Mucosa of descending colon (tissue), 3 donors: ENCODE measurements around the gene PGAP1. TPM values are rescaled to one million over a fixed set of nuclear protein-coding genes. Genes with fewer than 3 reads are reported as not detected.

ENCODE experiments used
- ATAC-seq: fragments of 200-7000 bp; cut with Tn5 transposase; one replicate; pipeline ENCODE4 v1.9.1; 2020; ENCODE audit warnings: mild to moderate bottlenecking, moderate library complexity
- DNase-seq, 3 donors: peaks; one replicate each; pipeline ENCODE4 v3.0.0-alpha.2; 2020
- H3K36me3 ChIP-seq: fragments of 200-600 bp; one replicate; pipeline ENCODE4 v1.8.0; 2021; ENCODE audit warnings: low read depth, mild to moderate bottlenecking
- H3K4me1 ChIP-seq: fragments of 200-600 bp; one replicate; pipeline ENCODE4 v1.8.0; 2021; ENCODE audit warnings: low read depth, mild to moderate bottlenecking
- H3K4me3 ChIP-seq: fragments of 200-600 bp; one replicate; pipeline ENCODE4 v1.8.0; 2021; ENCODE audit warnings: mild to moderate bottlenecking
- H3K9me3 ChIP-seq: fragments of 200-600 bp; one replicate; pipeline ENCODE4 v1.8.0; 2021; ENCODE audit warnings: mild to moderate bottlenecking
- intact Hi-C, 2 donors: fragments of 100-400 bp; cut with DNase I in 1 of 2; cut with micrococcal nuclease in 1 of 2; formaldehyde crosslinking; loops; one replicate each; pipeline versions ENCODE4 v1.11.0 to v1.11.1; 2022; cut with DNase I, micrococcal nuclease
- long read RNA-seq, 2 donors: library from polyadenylated mRNA; unstranded; transcript quantifications; one replicate each; pipeline ENCODE4 v2.0.0, GENCODE V29; 2019 to 2021
- total RNA-seq, 3 donors: library from RNA; stranded (reverse); fragmentation: NEBNext Ultra II Directional in 2 of 3; extraction: Animal tissue kit (Norgen Biotek cat#: 25700) in 2 of 3; gene quantifications; one replicate each; pipeline versions ENCODE4 v1.2.1 to v1.2.4, GENCODE V29; 2021 to 2023
- TF ChIP-seq, protein P1 (sequence below): fragments of 200-600 bp; IDR thresholded peaks from one replicate; pipeline ENCODE4 v1.8.0; 2022; ENCODE audit warnings: antibody characterized with exemption, mild to moderate bottlenecking
- donor health status: DM: no; HTN: no; CAD: no; lungs with moderate emphysema.
- donor health status: DM: no; HTN: no; CAD: no.
- donor health status: DM: no; HTN: yes; CAD: no.

PGAP1 gene
- total RNA-seq, result 10 to 100 TPM; 14.0 to 22.1 (median 15.5) TPM
- long read RNA-seq, donor 1, full-length matches to known transcripts, result 3 of 5 reads
- long read RNA-seq, donor 1, partial matches to known transcripts, result 1 of 5 reads
- long read RNA-seq, donor 1, other reads (novel, unspliced or antisense), result 1 of 5 reads
- long read RNA-seq, donor 2, result 0 reads

- ATAC-seq (peak; percentile 95), DNase-seq (peak; percentile 88 to 94 (median 91))
- TF ChIP-seq, protein P1, sequence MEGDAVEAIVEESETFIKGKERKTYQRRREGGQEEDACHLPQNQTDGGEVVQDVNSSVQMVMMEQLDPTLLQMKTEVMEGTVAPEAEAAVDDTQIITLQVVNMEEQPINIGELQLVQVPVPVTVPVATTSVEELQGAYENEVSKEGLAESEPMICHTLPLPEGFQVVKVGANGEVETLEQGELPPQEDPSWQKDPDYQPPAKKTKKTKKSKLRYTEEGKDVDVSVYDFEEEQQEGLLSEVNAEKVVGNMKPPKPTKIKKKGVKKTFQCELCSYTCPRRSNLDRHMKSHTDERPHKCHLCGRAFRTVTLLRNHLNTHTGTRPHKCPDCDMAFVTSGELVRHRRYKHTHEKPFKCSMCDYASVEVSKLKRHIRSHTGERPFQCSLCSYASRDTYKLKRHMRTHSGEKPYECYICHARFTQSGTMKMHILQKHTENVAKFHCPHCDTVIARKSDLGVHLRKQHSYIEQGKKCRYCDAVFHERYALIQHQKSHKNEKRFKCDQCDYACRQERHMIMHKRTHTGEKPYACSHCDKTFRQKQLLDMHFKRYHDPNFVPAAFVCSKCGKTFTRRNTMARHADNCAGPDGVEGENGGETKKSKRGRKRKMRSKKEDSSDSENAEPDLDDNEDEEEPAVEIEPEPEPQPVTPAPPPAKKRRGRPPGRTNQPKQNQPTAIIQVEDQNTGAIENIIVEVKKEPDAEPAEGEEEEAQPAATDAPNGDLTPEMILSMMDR, result no peak
- Histone ChIP-seq H3K36me3 (no peaks in the 10 kb centered on the region), H3K4me1 (no peaks in the 10 kb centered on the region), H3K4me3 (peak within 1 kb of the TSS; percentile 60), H3K9me3 (no peaks in the 10 kb centered on the region)
- intact Hi-C loops, result no loop called here
Observed at GRCh38 chr2:196926562-196927375, at the start of gene PGAP1. TSS of gene PGAP1 (minus strand) at chr2:196926707. CDS start at chr2:196926616, 91 bp downstream.

DNA sequence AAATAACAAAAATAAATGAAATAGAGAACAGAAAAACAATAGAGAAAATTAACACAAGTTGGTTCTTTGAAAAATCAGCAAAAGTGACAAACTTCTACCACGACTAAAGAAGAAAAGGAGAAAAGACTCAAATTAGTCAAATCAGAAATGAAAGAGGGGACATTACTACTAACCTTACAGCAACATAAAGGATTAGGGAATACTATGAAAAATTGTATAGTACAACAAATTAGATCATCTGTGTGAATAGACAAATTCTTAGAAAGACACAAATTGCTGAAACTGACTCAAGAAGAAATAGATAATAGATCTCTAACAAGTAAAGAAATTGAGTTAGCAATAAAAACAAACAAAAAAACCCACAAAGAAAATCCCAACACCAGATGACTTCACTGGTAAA is 48.5 kb upstream of the PGAP1 start:
- intact Hi-C loops, result no loop called here
- DNase-seq (no peak), ATAC-seq (no peak)
- Histone ChIP-seq H3K4me3 (no peak overlapping the region), H3K36me3 (no peaks in the 10 kb centered on the region), H3K9me3 (no peaks in the 10 kb centered on the region), H3K4me1 (no peaks in the 10 kb centered on the region)
- TF ChIP-seq, protein P1, result no peak

DNA sequence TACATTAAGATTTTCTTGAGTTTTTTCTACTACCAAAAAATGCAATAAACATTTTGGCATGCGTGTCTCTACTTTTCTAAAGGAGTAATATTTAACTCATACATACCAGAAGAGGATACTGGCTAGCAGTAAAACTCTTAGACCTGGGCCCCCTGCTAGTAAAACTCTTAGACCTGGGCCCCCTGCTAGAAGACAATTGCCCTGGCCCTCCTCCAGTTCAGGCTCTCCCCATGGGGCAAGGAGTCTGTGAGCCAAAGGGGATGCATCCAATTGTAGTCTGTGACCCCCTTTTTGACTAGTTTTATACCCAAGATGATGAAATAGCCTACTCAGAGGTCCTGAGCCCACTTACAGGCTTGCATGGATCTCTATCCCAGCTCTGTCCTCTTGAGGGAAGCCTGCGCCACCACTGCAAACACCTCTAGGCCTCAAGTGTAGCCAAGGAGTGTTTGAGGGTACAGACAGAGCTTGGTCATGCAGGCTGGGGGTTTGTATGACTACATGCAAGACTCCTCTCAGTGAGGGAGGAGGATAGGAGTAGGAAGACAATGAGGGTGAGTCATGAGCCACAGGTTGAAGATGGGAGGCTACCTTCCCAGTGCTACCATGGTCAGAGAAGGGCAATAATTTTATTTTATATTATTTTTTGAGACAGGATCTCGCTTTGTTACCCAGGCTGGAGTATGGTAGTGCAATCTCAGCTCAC is 45.2 kb upstream of the PGAP1 start:
- ATAC-seq, result no peak
- H3K9me3 ChIP-seq, result no peaks in the 10 kb centered on the region
- TF ChIP-seq, protein P1, result no peak
- H3K4me3 ChIP-seq, result no peak overlapping the region
- no peaks in the 10 kb centered on the region for H3K36me3 ChIP-seq
- H3K4me1 ChIP-seq, result peaks cover 1% of the 10 kb centered on the region
- no peak for DNase-seq
- intact Hi-C loops, result no loop called here

GRCh38 chr2:196970099-196970498 is 43.6 kb upstream of the PGAP1 start:
- H3K4me1 ChIP-seq, result peaks cover 2% of the 10 kb centered on the region
- intact Hi-C loops, result no loop called here
- H3K4me3 ChIP-seq, result no peak overlapping the region
- DNase-seq (no peak), ATAC-seq (no peak)
- no peaks in the 10 kb centered on the region for H3K36me3 ChIP-seq
- TF ChIP-seq, protein P1, result no peak
- H3K9me3 ChIP-seq, result no peaks in the 10 kb centered on the region

GRCh38 chr2:196968516-196968915 is 42.0 kb upstream of the PGAP1 start:
- TF ChIP-seq, protein P1, result no peak
- Histone ChIP-seq H3K4me1 (peaks cover 2% of the 10 kb centered on the region), H3K4me3 (no peak overlapping the region), H3K9me3 (no peaks in the 10 kb centered on the region), H3K36me3 (no peaks in the 10 kb centered on the region)
- DNase-seq (no peak), ATAC-seq (no peak)
- intact Hi-C loops, result no loop called here
